HG02852 (cell line): ENCODE data around the gene PAFAH1B2.
A peak's percentile ranks its signal among the peaks of the same experiment; 100 is the strongest.
"Not testable (repeated sequence)": the region's sequence is repeated elsewhere in the genome, so short reads cannot be mapped to it uniquely, and the experiment has no call there.

ENCODE experiments used
- ATAC-seq: cut with Tn5 transposase; IDR thresholded peaks from one replicate; pipeline ENCODE4 v1.9.1; 2021; ENCODE audit warnings: mild to moderate bottlenecking, moderate library complexity; ENCODE audit not compliant: unreplicated experiment

The PAFAH1B2 gene

GRCh38 chr11:117126223-117126965 is 17.7 kb upstream of the PAFAH1B2 start:
- ATAC-seq = no peak

GRCh38 chr11:117127171-117127901 is 16.8 kb upstream of the PAFAH1B2 start:
- ATAC-seq = no peak

DNA sequence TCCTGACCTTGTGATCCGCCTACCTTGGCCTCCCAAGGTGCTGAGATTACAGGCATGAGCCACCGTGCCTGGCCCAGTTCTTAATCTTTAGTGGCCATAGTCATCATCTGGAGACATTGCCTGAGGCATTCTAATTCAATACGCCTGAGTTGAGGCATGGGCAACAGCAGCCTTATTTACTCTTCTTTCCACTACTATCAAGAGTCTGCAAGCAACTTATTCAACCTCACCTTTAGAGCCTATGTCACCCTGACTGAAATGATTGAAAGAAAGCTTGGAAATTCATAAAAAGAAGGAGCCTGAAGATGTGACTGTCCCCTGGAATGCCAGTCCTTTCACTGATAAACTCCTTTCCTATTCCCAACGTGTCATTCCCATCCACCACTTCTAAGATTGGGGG is 15.8 kb upstream of the PAFAH1B2 start:
- ATAC-seq = no peak

GRCh38 chr11:117130396-117130795 is 13.7 kb upstream of the PAFAH1B2 start:
- ATAC-seq = not testable (repeated sequence)

DNA sequence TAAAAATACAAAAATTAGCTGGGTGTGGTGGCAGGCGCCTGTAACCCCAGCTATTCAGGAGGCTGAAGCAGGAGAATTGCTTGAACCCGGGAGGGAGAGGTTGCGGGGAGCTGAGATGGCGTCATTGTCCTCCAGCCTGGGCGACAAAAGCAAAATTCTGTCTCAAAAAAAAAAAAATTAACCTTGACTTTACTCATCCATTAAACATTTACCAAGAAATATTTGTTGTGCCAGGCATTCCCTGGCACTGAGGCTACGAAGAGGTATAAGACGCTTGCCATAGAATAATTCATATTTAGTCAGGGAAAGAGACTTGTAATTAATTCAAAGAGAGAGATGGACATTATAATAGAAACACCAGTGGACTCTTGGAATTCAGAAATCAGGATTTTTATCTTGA is 13.2 kb upstream of the PAFAH1B2 start:
- ATAC-seq = no peak

- no peak for ATAC-seq
Observed at GRCh38 chr11:117134431-117134830, 9.7 kb upstream of the PAFAH1B2 start.

DNA sequence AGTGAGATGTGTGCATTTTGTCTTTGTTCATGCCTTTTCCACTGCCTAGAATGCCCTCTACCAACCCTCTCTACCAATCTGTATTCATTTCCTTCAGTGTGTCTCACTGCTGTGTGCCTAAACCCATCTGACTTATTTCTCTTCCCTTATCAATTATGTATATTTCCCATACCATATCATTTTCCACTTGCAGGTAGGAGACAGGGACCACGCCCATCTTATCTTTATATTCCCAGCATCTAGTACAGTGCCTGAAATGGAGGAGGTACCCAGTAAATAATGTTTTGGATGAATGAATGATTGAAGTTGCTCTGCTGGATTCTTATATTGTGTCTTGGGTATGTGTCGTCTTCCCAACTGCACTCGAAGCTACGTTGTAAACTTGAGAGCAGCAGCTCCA is 9.1 kb upstream of the PAFAH1B2 start:
- not testable (repeated sequence) for ATAC-seq

GRCh38 chr11:117137223-117138086 is 6.6 kb upstream of the PAFAH1B2 start:
- not testable (repeated sequence) for ATAC-seq

DNA sequence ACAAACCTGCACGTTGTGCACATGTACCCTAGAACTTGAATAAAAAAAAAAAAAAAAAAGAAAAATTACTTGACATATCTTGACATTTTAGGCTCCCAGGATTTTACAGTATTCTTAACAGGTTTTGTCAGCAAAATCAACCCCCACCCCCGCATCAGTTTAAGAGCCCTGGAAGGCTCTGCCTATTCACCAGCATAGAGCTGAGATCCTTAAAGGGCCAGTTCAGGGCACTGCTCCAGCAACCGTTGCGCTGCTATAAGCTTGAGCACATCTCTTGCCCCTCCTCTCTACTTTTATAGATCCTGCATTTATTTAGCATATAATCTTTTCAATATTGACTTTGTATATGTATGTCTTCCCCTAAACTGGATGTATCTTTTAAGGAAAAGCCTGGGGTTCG is 697 bp upstream of the PAFAH1B2 start:
- ATAC-seq = no peak

GRCh38 chr11:117144477-117145392 is 648 bp downstream of the PAFAH1B2 start:
- peak; percentile 49 for ATAC-seq

- no peak for ATAC-seq
Observed at GRCh38 chr11:117145393-117145761, 1.3 kb downstream of the PAFAH1B2 start.

DNA sequence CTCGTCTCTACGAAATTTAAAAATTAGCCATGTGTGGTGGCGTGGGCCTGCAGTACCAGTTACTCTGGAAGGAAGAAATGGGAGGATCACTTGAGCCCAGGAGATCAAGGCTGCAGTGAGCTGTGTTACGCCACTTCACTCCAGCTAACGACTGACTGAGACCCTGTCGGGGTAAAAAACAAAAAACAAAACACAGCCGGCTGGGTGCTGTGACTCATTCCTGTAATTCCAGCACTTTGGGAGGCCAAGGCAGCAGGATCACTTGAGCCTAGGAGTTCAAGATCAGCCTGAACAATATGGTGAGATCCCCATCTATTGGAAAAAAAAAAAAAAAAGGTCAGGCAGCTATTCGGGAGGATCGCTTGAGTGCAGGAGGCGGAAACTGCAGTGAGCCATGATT is 2.4 kb downstream of the PAFAH1B2 start:
- ATAC-seq = no peak

DNA sequence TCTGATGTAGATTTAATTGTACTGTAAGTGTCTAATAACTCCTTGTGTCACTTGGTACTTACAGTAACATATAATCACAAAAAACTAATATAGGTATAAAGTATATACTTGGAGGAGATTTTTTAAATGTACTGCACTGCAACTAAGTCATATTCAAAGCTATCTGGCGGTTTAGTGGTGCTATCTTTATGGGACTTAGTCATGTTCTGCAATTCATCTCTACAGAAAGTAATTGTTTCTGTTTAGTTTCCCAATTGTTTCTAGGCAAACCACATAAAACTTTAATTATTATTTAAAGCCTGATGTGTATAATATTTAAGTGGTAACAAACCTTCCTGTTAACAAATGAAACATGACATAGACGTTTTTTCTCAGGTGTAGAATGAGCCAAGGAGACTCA is 8.0 kb downstream of the PAFAH1B2 start:
- ATAC-seq = no peak

DNA sequence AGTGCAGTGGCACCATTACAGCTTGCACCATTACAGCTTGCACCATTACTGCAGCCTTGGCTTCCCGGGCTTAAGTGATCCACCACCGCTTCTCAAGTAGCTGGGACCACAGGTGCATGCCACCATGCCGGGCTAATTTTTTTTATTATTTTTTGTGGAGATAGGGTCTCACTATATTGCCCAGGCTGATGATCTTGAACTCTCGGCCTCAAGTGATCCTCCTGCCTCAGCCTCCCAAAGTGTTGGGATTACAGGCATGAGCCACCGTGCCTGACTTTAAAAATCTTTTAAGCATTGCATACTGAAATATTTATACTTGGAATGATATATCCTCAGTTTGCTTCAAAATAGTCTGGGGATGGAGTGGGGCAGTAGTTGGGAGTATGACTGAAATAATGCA is 10.4 kb downstream of the PAFAH1B2 start:
- no peak for ATAC-seq

- no peak for ATAC-seq
Observed at GRCh38 chr11:117157507-117157906, 13.4 kb downstream of the PAFAH1B2 start.

GRCh38 chr11:117159892-117160291 is 15.8 kb downstream of the PAFAH1B2 start:
- no peak for ATAC-seq

DNA sequence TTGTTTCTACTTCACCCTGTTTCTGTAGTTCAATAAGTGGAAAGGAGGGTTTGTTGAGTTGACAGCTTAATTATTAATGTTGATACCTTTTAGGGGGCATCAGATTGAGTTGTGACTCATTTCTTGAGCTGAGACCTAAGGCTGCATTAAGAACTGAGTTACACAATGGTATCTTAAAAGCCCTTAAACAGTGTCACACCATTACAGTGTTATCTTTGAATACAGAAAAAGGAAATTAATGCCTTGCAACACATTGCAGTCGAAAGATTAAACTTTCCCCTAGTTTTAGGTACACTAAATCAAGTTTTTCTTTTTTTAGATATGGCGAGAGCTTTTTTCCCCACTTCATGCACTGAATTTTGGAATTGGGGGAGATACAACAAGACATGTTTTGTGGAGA is 16.7 kb downstream of the PAFAH1B2 start:
- ATAC-seq = no peak

DNA sequence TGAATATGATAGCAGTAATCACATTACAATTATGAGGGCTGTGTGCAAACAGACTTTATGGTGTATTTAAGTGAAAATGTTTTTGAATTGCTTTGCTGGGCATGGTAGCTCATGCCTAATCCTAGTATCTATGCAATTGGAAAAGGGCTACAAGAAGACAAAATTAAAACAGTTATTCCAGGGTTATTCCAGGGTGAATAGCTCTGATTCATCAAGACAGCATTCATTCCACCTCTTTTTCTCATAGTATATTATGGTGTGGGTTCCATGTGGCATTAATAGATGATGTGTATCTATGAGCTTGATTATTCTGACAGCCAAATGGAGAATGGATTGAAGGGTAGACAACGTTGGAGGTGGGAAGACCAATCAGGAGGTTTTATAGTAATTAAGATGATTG is 22.4 kb downstream of the PAFAH1B2 start:
- ATAC-seq = no peak

- no peak for ATAC-seq
Observed at GRCh38 chr11:117169736-117170135, 25.6 kb downstream of the PAFAH1B2 start.

GRCh38 chr11:117170210-117170609 is 26.1 kb downstream of the PAFAH1B2 start:
- ATAC-seq = no peak
